ENCODE data around the gene NUMBL. TPM values are rescaled to one million over a fixed set of nuclear protein-coding genes. Genes with fewer than 3 reads are reported as not detected.

The NUMBL gene
- polyA plus RNA-seq, 2 of the 4 experiments (the other 2 are of a cell fraction), result 21.1 to 28.7 TPM

DNA sequence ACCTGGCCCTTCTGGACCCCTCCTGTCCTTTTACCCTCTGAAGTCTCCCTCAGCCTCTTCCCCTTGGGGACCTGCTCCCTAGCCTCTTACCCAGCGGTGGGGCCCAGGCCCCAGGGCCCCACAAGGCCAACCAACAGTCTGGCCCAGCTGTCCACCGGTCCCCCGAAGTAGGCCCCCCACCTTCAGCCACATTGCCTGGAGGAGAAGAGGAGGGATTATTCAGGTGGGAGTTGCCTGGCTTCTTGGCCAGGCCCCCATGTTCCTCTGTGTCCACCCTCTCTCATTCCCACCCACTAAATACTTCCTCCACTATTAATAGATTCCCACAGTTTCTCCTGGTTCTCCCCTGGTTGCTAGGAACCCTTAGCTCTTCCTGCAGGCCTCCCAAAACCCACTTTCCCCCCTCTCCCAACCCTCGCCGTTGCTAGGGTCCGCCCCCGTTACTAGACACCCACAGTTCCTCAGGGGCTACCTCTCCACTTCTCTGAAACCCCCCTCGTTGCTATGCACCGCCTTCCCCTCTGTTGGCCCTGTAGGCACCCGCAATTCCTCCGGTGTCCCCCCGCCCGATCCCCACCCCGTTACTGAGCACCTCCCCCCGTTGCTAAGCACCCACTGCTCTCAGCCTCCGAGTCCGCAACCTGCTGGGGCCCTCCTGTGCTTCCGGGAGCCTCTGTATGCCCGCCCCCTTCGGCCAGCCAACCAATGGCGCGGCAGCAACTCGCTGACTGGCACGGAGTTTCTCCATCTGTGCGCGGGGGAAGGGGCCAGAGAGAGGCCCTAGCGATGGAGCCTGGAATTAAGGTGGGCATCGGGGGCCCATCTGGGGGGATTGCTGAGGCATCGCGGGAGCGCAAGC is 24.2 kb upstream of the NUMBL start (continued):
- no peak for TF ChIP-seq HOXA7 (CRISPR knock-in tag; IDR thresholded peaks at IDR 0.05)
- no peak for TF ChIP-seq NFE2L2 (conservative IDR thresholded peaks at IDR 0.05; ENCODE audit: low read length)
- TF ChIP-seq, protein P1, sequence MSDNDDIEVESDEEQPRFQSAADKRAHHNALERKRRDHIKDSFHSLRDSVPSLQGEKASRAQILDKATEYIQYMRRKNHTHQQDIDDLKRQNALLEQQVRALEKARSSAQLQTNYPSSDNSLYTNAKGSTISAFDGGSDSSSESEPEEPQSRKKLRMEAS (IDR thresholded peaks at IDR 0.05), result no peak
- TF ChIP-seq RFX5 (IDR thresholded peaks at IDR 0.05), result peak; percentile 57; the same call in 1 of the 2 replicates
- TF ChIP-seq TFCP2L1 (CRISPR knock-in tag; IDR thresholded peaks at IDR 0.05), result no peak
- TF ChIP-seq, protein P2, sequence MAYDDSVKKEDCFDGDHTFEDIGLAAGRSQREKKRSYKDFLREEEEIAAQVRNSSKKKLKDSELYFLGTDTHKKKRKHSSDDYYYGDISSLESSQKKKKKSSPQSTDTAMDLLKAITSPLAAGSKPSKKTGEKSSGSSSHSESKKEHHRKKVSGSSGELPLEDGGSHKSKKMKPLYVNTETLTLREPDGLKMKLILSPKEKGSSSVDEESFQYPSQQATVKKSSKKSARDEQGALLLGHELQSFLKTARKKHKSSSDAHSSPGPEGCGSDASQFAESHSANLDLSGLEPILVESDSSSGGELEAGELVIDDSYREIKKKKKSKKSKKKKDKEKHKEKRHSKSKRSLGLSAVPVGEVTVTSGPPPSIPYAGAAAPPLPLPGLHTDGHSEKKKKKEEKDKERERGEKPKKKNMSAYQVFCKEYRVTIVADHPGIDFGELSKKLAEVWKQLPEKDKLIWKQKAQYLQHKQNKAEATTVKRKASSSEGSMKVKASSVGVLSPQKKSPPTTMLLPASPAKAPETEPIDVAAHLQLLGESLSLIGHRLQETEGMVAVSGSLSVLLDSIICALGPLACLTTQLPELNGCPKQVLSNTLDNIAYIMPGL (CRISPR knock-in tag; IDR thresholded peaks at IDR 0.05; ENCODE audit: borderline replicate concordance), result 0 out of 2 replicates have a peak, but pooled peaks have one; percentile 19
- TF ChIP-seq, protein P3, sequence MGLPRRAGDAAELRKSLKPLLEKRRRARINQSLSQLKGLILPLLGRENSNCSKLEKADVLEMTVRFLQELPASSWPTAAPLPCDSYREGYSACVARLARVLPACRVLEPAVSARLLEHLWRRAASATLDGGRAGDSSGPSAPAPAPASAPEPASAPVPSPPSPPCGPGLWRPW (IDR thresholded peaks at IDR 0.05), result no peak
- no peak for TF ChIP-seq PHF8 (IDR thresholded peaks at IDR 0.05; ENCODE audit: borderline replicate concordance, low read depth)
- TF ChIP-seq RAD21 (conservative IDR thresholded peaks at IDR 0.05 in 1 of 2, IDR thresholded peaks at IDR 0.05 in 1 of 2), result no peak
- peak; percentile 41; the same call in 1 of the 2 replicates for TF ChIP-seq POLR2A (IDR thresholded peaks at IDR 0.05; ENCODE audit: low read length)
- TF ChIP-seq JUN (IDR thresholded peaks at IDR 0.05), result no peak
- peak; percentile 58; the same call in 1 of the 2 replicates for TF ChIP-seq MAZ (IDR thresholded peaks at IDR 0.05; ENCODE audit: borderline replicate concordance, low read depth, low read length)
- TF ChIP-seq CEBPB (IDR thresholded peaks at IDR 0.05), result peak in 1 of 2 experiments; percentile 44; a peak in 2 of 4 replicates
- TF ChIP-seq EHF (CRISPR knock-in tag; IDR thresholded peaks at IDR 0.05), result no peak
- TF ChIP-seq, protein P4, sequence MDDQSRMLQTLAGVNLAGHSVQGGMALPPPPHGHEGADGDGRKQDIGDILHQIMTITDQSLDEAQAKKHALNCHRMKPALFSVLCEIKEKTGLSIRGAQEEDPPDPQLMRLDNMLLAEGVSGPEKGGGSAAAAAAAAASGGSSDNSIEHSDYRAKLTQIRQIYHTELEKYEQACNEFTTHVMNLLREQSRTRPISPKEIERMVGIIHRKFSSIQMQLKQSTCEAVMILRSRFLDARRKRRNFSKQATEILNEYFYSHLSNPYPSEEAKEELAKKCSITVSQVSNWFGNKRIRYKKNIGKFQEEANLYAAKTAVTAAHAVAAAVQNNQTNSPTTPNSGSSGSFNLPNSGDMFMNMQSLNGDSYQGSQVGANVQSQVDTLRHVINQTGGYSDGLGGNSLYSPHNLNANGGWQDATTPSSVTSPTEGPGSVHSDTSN (IDR thresholded peaks at IDR 0.05), result peak; percentile 98
- TF ChIP-seq MAFK (IDR thresholded peaks at IDR 0.05; ENCODE audit: partially characterized antibody), result peak; percentile 67
- TF ChIP-seq POLR2AphosphoS2 (conservative IDR thresholded peaks at IDR 0.05; ENCODE audit: low read length), result no peak

DNA sequence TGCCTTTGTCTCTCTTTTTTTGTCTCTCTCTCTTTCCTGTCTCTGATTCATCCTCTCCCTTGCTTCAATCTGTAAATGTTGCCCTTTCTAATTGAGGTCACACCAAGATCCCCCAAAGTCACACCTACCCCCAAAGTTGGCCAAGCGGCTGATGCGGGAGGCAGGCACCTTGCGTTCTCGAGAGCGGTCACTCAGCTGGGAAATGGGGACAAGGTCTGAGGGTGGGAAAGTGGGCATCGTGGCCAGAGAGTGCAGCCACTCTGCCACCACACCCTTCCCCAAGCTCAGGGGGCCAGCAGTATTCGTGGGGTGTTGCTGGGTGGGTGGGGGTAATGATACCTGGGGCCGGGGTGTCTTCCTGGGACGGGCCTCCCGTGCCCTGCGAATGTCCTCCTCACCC is 23.5 kb upstream of the NUMBL start:
- ChIA-PET POLR2A (interaction anchor here (0.7 to 1.0 kb wide), 2 partner anchors 23 to 512 kb away, joined by 4 read pairs; partner anchors contain the start of gene NUMBL), CTCF (interaction anchor here (0.8 to 3.6 kb wide), 8 partner anchors 7 to 106 kb away, joined by 3 to 22 read pairs (median 4); no protein-coding TSS in a partner anchor)
- WGBS (ENCODE audit: missing lambda C conversion rate), result 85% methylated on average over 11 of the region's 11 CpGs
- ATAC-seq (no peak), DNase-seq (ENCODE audit: low read depth in 1 of 2, low spot score in 1 of 2) (no peak), FAIRE-seq (no peak)
- no peak for TF ChIP-seq CEBPB (IDR thresholded peaks at IDR 0.05)
- no peak for TF ChIP-seq POLR2AphosphoS2 (conservative IDR thresholded peaks at IDR 0.05; ENCODE audit: low read length)
- TF ChIP-seq, protein P5, sequence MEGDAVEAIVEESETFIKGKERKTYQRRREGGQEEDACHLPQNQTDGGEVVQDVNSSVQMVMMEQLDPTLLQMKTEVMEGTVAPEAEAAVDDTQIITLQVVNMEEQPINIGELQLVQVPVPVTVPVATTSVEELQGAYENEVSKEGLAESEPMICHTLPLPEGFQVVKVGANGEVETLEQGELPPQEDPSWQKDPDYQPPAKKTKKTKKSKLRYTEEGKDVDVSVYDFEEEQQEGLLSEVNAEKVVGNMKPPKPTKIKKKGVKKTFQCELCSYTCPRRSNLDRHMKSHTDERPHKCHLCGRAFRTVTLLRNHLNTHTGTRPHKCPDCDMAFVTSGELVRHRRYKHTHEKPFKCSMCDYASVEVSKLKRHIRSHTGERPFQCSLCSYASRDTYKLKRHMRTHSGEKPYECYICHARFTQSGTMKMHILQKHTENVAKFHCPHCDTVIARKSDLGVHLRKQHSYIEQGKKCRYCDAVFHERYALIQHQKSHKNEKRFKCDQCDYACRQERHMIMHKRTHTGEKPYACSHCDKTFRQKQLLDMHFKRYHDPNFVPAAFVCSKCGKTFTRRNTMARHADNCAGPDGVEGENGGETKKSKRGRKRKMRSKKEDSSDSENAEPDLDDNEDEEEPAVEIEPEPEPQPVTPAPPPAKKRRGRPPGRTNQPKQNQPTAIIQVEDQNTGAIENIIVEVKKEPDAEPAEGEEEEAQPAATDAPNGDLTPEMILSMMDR (IDR thresholded peaks at IDR 0.05), result no peak
- TF ChIP-seq CBX8 (IDR thresholded peaks at IDR 0.05), result no peak
- no peak for TF ChIP-seq HOXB13 (CRISPR knock-in tag; IDR thresholded peaks at IDR 0.05; ENCODE audit: low read depth)
- no peak for TF ChIP-seq KDM5A (IDR thresholded peaks at IDR 0.05)
- no peak for TF ChIP-seq ZC3H11A (IDR thresholded peaks at IDR 0.05)
- TF ChIP-seq, protein P6, sequence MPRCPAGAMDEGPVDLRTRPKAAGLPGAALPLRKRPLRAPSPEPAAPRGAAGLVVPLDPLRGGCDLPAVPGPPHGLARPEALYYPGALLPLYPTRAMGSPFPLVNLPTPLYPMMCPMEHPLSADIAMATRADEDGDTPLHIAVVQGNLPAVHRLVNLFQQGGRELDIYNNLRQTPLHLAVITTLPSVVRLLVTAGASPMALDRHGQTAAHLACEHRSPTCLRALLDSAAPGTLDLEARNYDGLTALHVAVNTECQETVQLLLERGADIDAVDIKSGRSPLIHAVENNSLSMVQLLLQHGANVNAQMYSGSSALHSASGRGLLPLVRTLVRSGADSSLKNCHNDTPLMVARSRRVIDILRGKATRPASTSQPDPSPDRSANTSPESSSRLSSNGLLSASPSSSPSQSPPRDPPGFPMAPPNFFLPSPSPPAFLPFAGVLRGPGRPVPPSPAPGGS (IDR thresholded peaks at IDR 0.05), result no peak
- no peak for TF ChIP-seq FOSL2 (IDR thresholded peaks at IDR 0.05)
- no peak for TF ChIP-seq FOSL2 (CRISPR knock-in tag; IDR thresholded peaks at IDR 0.05)
- peak overlapping the region; percentile 95 for H3K4me2 ChIP-seq
- peak overlapping the region; percentile 88 to 93 for H3K27ac ChIP-seq
- no peaks in the 10 kb centered on the region for H3K9me3 ChIP-seq
- H3K4me1 ChIP-seq, result peaks cover 18% of the 10 kb centered on the region
- H3K4me3 ChIP-seq, result peak overlapping the region; percentile 64

Measured in A549 (cell line).